SK-N-MC (cell line): ENCODE measurements around the gene MGAM2.

ENCODE experiments used
- EZH2 ChIP-seq: fragments of 200-600 bp; sonication (generic); IDR thresholded peaks from one replicate; pipeline ENCODE4 v1.6.1; 2017; ENCODE audit warnings: antibody characterized with exemption
- FOXP2 ChIP-seq: optimal IDR thresholded peaks from 2 replicates; pipeline ENCODE3; 2011; ENCODE audit warnings: mild to moderate bottlenecking, moderate library complexity; ENCODE audit not compliant: insufficient read depth; ENCODE audit errors: extremely low read length, control extremely low read depth
- POLR2AphosphoS5 ChIP-seq: IDR thresholded peaks from 2 replicates; pipeline ENCODE4 v1.6.1; 2012; ENCODE audit warnings: mild to moderate bottlenecking, low read depth, low read length, borderline replicate concordance

DNA sequence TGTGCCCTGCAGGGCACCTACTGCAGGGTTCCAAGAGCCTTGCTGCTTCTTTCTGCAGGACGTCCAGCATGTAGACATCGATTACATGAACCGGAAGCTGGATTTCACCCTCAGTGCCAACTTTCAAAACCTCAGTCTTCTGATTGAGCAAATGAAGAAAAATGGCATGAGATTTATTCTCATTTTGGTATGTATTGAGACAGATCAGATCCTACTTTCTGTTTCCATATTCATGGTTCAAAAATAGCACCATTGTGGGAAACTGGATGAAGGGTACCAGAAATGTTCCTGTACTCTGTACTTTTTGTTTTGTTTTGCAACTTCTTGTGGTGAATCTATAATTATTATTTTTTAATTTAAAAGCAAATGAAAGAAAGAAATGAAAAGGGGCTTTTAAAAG lies 64.1 kb downstream of the MGAM2 start:
- TF ChIP-seq POLR2AphosphoS5: no peak
- no peak for TF ChIP-seq EZH2
- no peak for TF ChIP-seq FOXP2
